ENCODE measurements around the gene FUNDC2. TPM values are rescaled to one million over a fixed set of nuclear protein-coding genes. Genes with fewer than 3 reads are reported as not detected.

The FUNDC2 gene
- total and polyA plus RNA-seq, 2 of the 13 experiments (the other 11 are each of a cell fraction or from before 2014, with no cell fraction given) = 65.3 to 109 TPM

- TF ChIP-seq PAXIP1 (CRISPR knock-in tag; conservative IDR thresholded peaks at IDR 0.05) (0 out of 2 replicates have a peak, but pooled peaks have one; percentile 11), CREB1 (IDR thresholded peaks at IDR 0.05) (no peak), CREB1 (CRISPR knock-in tag; IDR thresholded peaks at IDR 0.05) (0 out of 2 replicates have a peak, but pooled peaks have one; percentile 9), ZNF562 (CRISPR knock-in tag; IDR thresholded peaks at IDR 0.05; ENCODE audit: borderline replicate concordance) (no peak), MATR3 (CRISPR knock-in tag; IDR thresholded peaks at IDR 0.05) (no peak), ZNF232 (CRISPR knock-in tag; IDR thresholded peaks at IDR 0.05; ENCODE audit: borderline replicate concordance) (no peak), KDM5B (CRISPR knock-in tag; IDR thresholded peaks at IDR 0.05; ENCODE audit: borderline replicate concordance) (no peak), ZNF746 (CRISPR knock-in tag; IDR thresholded peaks at IDR 0.05) (no peak; the same call in 1 of the 2 replicates), KAT2B (IDR thresholded peaks at IDR 0.05; ENCODE audit: borderline replicate concordance, low read depth, low read length) (no peak), ZNF451 (CRISPR knock-in tag; IDR thresholded peaks at IDR 0.05) (no peak), ZNF576 (CRISPR knock-in tag; IDR thresholded peaks at IDR 0.05) (no peak), ZNF7 (CRISPR knock-in tag; IDR thresholded peaks at IDR 0.05) (no peak), SNAPC2 (CRISPR knock-in tag; IDR thresholded peaks at IDR 0.05) (no peak), MTA3 (CRISPR knock-in tag; IDR thresholded peaks at IDR 0.05) (no peak), CCDC6 (CRISPR knock-in tag; IDR thresholded peaks at IDR 0.05) (no peak), ZNF124 (CRISPR knock-in tag; IDR thresholded peaks at IDR 0.05) (no peak), ZXDC (CRISPR knock-in tag; IDR thresholded peaks at IDR 0.05) (no peak), SP1 (IDR thresholded peaks at IDR 0.05) (no peak), SP1 (CRISPR knock-in tag; IDR thresholded peaks at IDR 0.05) (no peak), ZNF20 (CRISPR knock-in tag; IDR thresholded peaks at IDR 0.05) (no peak), ZNF225 (CRISPR knock-in tag; IDR thresholded peaks at IDR 0.05) (no peak), ZNF792 (CRISPR knock-in tag; IDR thresholded peaks at IDR 0.05) (no peak), RBFOX2 (IDR thresholded peaks at IDR 0.05; ENCODE audit: low read depth, low read length) (no peak), ZNF691 (CRISPR knock-in tag; IDR thresholded peaks at IDR 0.05; ENCODE audit: borderline replicate concordance, low read depth) (no peak)
Measured at GRCh38 chrX:155026420-155026726, 271 bp upstream of the FUNDC2 start (continued).

All from HepG2 (cell line).